HG02981 (cell line): ENCODE data around the gene DMAC2.
"Not testable (repeated sequence)": the region's sequence is repeated elsewhere in the genome, so short reads cannot be mapped to it uniquely, and the experiment has no call there.

Experiments
- ATAC-seq: cut with Tn5 transposase; IDR thresholded peaks from one replicate; pipeline ENCODE4 v1.9.1; 2021; ENCODE audit warnings: mild to moderate bottlenecking, moderate library complexity; ENCODE audit not compliant: unreplicated experiment

The DMAC2 gene

DNA sequence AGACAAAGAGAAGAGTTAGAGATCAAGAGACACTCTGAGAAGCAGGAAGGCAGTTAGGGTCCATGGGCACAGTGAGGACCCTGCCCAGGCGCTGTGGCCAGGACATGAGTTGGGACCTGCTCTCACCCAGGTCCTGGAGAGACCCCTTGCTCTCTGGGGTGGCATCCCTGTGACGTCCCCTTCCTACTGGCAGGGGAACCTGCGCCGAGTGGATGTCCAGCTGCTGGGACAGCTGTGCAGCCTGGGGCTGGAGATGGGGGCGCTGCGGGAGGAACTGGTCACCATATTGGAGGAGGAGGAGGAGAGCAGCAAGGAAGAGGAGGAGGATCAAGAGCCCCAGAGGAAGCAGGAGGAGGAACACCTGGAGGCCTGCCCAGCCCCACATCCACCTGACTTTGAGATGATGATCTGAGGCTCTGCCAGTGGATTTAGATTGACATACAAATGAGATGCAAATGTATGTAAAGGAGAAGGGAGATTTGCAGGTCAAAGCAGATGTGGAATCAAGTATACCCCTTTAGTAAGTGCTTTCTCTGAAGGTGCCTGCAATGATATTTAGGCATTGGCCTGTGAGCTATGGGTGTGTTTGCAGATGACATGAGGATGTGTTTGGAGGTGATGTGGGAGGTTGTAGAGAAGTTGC lies 4.2 kb upstream of the DMAC2 start:
- ATAC-seq = no peak

DNA sequence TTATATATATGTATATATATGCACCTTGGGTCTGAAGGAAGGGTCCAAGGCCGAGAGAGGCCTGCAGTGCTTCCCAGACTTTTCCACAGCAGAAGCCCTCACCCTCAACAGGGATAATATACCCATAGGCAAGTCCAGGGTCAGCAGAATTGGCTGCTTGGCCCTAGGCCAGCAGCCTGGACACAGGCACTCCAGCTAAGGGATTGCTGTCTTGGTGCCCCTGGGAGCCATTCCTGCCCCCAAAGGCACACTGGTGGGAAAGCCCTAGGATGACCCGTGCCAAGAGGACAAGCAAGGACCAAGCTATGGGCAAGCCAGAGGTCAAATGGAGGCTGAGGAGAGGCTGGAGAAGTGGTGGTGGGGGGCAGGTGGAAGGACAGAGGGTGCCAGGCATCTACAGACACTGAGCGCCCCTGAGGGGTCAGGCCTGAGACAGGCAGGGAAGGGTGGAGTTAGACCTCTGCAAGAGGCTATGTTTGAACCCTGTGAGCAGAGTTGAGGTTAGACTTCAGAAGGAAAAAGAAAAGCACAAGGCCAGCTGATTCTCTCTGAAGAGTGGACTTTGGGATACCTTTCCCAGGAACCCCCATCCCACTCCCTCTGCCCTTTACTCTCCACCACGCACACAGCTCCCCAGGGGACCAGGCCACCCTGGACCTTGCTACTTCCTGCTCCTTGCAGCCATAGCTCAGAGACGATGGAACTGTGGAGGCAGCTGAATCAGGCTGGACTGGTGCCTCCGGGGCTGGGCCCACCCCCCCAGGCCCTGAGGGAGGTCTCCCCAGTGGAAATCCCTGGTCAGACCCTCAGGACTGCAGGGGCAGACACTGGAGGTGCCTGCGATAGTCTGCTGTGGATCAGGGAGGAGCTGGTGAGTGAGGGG lies 3.0 kb upstream of the DMAC2 start, which contains the start of gene ERICH4:
Gene ERICH4 (plus strand): TSS at position 684 of the 883 bp plus-strand sequence. CDS start 14 bp downstream, at position 698.
- ATAC-seq = no peak

DNA sequence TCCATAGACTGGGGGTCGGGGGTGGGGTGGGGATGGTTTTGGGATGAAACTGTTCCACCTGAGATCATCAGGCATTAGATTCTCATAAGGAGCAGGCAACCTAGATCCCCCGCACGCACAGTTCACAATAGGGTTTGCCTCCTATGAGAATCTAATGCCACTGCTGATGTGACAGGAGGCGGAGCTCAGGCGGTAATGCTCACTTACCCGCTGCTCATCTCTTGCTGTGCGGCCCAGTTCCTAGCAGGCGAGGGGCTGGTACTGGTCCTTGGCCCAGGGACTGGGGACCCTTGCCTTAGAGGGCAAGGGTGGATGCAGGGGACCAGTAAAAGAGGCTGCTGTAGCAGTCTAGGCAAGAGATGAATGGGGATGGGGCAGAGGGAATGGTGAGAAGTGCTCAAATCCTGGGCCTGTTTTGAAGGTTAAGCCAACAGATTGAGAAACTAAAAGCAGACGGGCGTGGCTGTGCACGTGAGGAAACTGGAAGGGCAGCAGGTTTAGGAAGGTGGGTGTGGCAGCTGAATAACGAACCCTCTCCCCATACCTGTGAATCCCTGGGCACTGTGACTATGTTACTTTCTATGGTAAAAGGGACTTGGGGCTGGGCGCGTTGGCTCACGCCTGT lies 1.7 kb upstream of the DMAC2 start:
- no peak for ATAC-seq

DNA sequence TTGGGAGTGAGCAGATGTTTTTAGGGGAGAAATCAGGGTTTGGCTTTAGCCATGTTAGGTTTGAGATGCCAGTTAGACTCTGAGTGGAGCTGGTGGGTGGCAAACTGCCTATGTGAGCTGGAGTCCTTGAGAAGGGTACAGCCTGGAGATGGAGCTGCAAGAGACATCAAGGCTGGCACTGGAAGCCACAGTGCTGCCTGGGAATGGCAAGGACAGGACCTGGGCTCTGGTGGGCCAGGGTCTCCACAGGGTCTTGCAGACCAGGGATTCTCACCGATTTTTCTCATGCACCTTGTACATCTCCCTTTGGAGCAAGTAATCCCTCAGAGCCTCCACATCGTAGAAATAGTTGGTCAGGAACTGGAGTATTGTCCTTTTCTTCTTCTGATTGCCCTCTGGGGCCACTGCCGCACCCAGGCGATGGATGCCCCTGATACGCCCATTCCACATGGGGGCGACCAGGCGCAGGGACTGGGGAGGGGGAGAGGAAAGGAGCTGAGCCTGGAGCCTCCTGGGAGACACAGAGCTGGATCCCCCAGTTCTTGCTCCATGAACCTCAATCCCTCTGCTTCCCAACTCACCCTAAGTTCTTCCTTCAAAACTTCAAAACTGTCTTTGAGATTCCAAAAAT lies 1.7 kb downstream of the DMAC2 start:
- no peak for ATAC-seq

DNA sequence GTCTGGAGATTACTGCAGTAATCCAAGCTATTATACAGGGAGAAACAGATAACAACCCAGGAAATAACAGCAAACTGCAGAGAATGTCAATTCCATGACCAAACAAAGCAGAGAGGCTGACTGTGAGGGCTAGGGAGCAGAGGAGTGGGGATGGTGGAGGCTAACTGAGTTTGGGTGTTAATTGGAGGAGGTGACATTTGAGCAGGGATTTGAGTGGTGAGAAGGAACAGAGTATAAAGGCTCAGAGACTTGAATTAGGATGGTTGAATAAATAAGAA lies 3.1 kb downstream of the DMAC2 start:
- no peak for ATAC-seq

DNA sequence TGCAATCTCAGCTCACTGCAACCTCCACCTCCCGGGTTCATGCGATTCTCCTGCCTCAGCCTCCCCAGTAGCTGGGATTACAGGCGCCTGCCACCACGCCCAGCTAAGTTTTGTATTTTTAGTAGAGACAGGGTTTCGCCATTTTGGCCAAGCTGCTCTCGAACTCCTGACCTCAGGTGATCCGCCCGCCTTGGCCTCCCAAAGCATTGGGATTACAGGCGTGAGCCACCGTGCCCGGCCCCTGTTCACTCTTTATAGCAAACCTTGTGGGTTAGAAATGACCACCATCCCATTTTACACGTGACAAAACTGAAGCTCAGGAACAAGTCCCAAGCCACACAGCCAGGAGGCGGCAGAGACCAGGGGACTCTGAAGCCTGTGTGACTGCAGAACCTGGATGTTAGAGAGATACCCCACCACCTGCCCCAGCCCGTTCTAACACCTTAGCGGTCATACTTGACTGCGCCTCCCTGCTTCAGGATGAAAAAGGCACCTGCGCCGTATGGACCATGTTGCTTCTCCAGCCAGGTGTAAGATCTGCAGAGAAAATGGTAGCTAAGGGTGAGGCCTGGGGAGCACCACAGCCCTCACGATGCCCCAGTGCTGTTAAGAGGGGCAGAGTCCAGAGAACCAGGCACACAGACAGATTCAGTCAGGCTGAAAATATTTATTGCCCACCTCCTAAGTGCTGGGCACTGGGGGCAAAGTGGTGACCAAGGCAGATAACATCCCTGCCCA lies 3.6 kb downstream of the DMAC2 start:
- no peak for ATAC-seq

DNA sequence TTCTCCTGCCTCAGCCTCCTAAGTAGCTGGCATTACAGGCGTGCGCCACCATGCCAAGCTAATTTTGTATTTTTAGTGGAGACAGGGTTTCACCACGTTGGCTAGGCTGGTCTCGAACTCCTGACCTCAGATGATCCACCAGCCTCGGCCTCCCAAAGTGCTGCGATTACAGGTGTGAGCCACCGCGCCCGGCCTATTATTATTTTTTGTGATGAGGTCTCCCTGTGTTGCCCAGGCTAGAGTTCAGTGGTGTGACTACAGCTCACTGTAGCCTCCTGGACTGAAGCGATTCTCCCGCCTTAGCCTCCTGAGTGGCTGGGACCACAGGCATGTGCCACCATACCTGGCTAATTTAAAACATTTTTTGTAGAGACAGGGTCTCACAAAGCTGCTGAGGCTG lies 4.3 kb downstream of the DMAC2 start:
- ATAC-seq = not testable (repeated sequence)

DNA sequence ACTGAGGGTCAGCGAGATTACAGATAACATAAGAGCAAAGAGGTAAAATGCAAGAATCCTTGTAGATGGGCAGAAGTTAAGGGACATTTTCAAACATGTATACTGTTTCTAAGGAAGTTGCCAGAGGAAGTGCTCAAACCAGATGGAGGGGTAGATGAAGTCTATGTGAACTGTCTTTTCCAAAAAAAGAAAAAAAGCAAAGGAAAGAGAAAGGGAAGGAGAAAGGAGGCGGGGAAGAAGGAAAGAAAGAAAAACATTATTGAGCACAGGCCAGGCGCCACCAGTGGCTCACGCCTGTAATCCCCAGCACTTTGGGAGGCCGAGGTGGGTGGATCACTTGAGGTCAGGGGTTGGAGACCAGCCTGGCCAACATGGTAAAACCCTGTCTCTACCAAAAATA lies 5.3 kb downstream of the DMAC2 start:
- ATAC-seq = no peak

DNA sequence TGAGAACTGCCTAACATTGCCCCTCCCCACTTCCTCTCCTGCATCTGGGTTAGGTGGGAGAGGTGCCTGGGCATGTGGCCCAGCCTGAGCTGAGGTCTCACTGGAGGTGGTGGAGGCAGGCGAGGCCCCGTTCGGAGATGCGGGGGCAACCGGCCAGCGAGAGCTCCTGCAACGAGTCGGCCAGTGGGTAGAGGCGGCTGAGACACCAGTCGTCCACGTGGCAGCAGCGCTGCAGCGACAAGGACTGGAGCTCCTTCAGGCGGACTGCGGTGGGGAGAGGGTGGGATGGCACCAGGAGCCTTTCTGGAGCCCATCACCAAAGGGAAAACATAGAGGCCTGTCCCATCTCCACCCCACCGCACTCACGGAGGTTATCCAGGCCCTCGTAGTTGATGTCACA lies 6.5 kb downstream of the DMAC2 start:
- no peak for ATAC-seq

DNA sequence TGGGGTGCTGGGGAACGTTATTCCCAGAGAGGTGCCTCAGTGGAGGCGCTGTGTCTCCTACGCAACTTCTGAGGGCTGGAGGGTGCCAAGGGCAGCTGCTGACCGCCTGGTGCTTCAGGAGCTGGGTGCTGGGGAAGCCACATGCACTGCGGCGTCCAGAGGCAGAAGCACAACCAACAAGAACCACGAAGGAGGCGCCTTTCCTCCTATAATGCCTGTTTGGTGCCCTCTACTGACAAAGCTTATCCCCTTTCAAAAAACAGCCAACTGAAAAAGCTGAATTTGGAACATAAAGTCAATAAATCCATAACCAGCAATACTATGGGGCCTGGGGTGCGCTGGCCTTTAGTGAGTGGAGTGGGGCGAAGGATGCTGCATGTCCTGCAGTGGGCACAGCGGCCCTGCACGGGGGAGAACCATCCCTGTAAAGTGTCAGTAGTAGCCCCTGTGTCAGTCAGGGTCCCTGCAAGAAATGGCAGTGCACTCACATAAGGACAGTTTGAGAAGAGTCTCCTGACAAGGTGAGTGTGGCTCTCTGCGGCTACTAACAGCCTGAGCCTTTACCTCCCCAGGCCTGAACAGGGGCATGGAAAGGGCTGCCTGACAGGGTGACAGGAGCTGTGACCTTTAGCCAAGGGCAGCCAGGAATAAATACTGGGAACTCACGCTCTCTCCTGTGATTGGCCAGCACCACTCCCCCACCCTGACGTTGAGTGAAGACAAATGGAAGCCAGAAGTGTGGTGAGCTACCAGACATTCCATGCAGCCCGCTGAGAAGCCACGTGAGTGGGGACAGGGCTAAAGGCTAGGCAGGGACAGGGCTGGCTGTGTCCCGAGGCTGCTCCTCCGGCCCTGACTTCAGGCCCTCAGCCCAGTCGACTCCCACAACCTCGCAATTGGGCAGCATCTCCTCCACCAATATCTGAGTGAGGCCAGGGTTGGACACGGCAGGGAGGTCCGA lies 8.0 kb downstream of the DMAC2 start:
- ATAC-seq = no peak

DNA sequence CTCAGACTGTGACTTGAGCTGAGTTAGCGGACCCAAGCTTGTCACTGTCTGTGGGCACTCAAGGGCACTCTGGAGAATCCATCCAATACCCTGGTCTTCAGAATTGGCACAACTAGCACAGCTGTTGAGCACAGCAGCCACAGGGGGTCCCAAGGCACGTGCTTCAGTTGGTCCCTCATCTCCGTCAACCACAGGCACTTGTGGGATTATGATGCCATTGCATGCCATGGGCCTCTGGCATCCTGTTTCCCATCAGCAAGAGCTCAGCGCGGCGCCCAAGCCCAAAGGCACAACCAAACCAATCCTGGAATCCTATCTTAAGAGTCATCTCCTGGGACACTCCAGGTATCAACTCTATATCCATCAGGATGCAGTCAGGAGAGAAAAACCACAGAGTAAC lies 8.8 kb downstream of the DMAC2 start:
- ATAC-seq = no peak

DNA sequence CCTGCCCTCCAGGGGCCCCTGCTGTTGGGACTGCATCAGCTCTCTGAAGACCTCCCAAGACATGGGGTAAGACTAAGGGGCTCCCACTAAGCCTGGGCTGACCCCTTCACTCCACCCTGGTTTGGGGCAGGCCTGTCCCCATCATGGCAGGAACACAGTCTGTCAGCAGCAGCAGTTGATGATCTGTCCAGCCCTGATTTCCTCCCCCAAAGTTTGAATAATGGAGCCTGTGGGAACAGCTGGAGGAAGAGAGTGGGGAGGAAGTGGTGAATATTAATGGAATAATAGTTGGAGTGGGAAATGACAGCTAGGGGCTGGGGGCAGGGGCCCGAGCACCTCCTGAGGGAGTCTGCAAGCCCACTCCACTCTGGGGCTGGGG lies 11.2 kb downstream of the DMAC2 start:
- no peak for ATAC-seq

DNA sequence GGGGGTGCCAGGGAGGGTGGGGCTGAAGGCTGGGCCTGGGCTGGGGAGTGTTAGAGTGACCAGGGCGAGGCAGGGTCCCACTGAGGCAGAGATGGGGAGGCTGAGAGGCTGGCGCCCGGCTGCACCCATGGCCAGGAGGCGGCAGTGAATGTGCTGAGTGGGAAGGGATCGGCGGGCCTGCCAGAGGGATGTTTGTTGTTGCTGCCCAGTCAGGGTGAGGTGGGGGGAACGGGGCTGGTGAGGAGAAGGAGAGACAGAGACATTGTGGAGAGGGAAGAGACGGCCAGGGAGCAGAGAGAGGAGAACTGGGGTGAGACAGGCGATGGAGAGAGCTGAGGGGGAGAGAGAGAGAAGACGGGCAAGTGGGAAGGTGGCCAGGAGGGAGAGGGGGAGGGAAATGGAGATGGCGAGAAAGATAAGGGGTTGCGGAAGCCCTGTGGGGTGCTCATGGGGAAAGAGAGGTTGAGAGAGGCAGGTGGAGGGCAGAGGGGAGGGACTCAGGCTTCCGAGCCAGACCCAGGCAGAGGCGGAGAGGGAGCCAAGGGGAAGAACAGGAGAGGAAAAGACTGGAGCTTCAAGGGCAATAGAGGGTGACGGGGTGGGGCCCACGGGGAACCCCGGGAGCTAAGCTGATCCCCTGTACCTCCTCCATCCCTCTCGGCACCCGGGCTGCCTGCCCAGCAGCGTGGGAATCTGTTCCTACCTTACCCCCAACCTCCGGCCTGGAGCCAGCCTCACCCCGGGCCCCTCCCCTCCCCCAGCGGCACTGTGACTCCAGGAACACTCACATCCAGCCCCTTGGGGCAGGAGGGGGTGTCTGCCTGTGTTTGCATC lies 11.8 kb downstream of the DMAC2 start:
- no peak for ATAC-seq

DNA sequence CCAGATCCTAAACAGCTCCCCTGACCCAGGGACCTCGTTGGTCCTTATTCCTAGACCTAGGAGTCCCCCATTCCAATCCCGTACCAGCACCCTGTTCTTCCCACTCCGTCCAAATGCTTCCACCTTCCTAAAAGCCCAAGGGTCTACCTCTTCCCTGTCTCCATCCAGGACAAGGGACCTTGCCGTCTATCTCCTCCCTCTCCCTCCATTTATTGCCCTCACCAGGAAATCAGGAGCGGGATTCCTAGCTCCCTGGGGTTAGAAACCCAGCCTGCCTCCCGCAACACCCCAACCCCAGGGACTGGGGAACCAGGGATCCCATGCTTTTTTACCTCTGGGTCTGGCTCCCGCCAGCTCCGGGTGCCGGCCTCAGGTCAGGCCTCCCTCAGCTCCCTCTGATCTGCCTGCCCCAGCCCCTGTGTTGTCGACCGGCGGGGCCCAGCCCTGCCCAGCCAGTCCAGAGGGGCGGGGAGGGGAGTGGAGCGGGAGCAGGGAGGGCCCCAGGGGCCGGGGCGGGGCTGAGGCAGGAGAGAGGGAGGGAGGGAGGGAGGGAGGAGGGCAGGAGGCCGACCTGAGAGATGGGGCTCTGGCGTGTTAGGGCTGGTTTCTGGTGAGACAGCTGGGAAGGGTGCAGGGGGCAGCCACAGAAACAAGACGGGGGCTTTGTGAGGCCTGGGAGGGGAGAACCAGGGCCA lies 12.6 kb downstream of the DMAC2 start, which contains the start of gene B3GNT8:
Gene B3GNT8 (minus strand): TSS at position 423 of the 695 bp plus-strand sequence. CDS start 596 bp downstream, outside the sequence.
- no peak for ATAC-seq

DNA sequence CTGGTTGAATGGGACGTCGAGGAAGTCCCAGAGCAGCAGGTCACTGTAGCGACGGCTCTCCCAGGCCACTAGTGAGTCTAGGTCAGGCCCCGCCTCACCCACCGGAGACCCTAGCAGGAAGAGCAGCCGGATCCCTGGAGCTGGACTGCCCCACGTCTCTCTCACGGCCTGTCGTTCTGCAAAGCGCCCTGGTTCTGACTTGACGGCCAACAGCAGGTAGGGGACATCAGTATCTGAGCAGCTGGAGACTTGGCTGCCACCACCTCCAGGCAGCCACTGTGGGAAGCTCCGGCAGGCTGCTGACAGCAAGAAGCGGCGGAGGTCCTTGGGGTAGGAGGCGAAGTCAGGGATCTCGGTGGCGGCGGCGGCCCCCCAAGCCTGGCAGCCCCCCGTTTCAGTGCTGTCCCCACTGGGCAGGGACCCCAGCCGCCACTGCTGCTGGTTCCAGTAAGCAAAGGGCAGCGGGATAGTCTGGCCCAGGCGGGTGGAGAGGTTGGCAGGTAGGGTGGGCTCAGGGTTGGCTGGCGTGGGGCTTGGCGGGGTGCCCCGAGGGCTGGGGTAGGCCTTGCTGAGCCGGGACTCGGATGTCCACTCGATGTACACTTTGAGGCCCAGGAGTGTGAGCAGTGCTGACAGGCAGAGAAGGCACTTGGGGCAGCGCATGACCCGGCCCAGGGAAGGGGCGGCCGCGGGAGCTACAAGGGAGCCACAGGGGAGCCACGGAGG lies 13.4 kb downstream of the DMAC2 start:
- no peak for ATAC-seq

DNA sequence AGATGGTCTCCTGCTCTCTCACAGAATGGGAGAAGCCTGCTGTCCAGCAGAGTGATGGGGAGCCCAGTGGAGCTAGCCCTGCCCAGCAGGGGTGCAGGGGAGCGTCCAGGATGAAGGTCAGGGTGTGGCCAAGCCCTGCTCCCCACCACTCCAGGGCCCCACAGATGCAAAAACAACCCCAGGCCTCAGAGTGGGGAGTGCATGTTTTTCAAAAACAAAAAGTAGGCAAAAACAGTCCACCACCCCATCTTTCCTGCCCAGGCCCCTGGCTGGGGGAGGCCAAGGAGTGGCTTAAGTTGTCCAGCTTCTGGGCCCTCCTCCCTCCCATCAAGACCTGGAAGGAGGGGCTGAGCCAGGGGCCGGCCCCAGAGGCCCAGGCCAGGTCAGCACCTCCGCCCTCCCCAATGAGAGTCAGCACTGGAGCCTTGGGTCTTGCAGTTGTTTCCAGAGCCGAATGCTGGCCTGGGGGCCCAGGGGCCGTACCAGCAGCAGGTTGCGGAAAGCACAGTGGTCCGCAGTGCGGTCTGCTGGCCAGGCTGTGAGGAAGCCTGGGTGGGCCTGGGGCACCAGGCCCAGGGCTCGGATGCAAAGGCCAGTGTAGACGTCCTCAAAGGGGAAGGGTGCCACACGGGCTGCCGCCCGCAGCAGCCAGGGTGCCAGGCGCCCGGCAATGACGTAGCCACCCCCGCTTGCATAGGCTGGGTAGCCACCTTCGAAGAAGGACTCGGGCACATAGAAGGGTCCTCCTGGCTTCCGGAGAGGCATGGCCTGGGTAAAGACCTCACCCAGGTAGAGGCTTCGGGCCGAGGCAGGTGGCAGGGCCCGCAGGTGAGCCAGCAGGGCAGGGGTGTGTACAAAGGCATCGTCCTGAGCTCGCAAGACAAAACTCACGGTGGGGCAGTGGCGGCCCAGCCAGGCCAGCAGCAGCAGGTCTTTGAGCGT lies 14.3 kb downstream of the DMAC2 start:
- ATAC-seq = no peak
